HCT116 (cell line): ENCODE measurements around the gene BPTF. TPM values are rescaled to one million over a fixed set of nuclear protein-coding genes. Genes with fewer than 3 reads are reported as not detected.

Source experiments
- ATAC-seq: fragments of 200-7000 bp; cut with Tn5 transposase; 2 replicates; pipeline ENCODE4 v1.9.1; 2020; ENCODE audit warnings: mild to moderate bottlenecking, moderate library complexity
- BruUV-seq: library from RNA; stranded (reverse); fragments of 400-500 nt; replicated peaks from 2 replicates; lab custom pipeline; 2021; lab: Mats Ljungman, UMichigan
- CTCF ChIA-PET: fragments of 300-600 bp; sonication (Branson Sonifier 250); formaldehyde crosslinking; loops from one replicate; lab custom pipeline; 2021; ENCODE audit warnings: antibody characterized with exemption; lab: Charles Lee
- POLR2A ChIA-PET: fragments of 300-600, 350-600 bp; sonication (Branson Sonifier 250); formaldehyde crosslinking; loops from one replicate; lab custom pipeline; 2021; ENCODE audit warnings: antibody characterized with exemption; lab: Charles Lee
- RAD21 ChIA-PET, 2 experiments: fragments of 300-600 bp; sonication (Branson Sonifier 250); formaldehyde crosslinking; loops; one replicate each; lab custom pipeline; 2023; ENCODE audit warnings: low total read pairs in 2 of 2; ENCODE audit not compliant: uncharacterized antibody in 2 of 2, unreplicated experiment in 2 of 2, low non-redundant PET in 1 of 2; lab: Charles Lee
- DNase-seq: peaks from one replicate; pipeline ENCODE4 v3.0.0-alpha.2; 2010; ENCODE audit warnings: low read depth, low spot score
- H2AFZ ChIP-seq: fragments of 200-600 bp; shearing (Covaris generic), sonication (generic); 2 replicates; pipeline ENCODE4 v1.6.1; 2017; ENCODE audit warnings: low read depth, mixed run types, mixed read lengths, antibody characterized with exemption, low read length; ENCODE audit not compliant: poor library complexity, severe bottlenecking
- H3K27ac ChIP-seq: 2 replicates; pipeline ENCODE4 v1.5.1; 2012; ENCODE audit warnings: low read depth, low read length
- H3K27me3 ChIP-seq: fragments of 200-600 bp; sonication (generic); 2 replicates; pipeline ENCODE4 v1.6.1; 2016; ENCODE audit warnings: mixed run types, low read length, mixed read lengths; ENCODE audit not compliant: insufficient read depth
- H3K36me3 ChIP-seq, 2 experiments: fragments of 200-500 bp in 1 of 2; fragments of 200-600 bp in 1 of 2; sonication (Bioruptor generic) in 1 of 2; sonication (generic) in 1 of 2; 2 replicates each; pipeline versions ENCODE4 v1.5.1 to v1.6.1; 2014 to 2016; ENCODE audit warnings: low read length in 2 of 2, inconsistent platforms in 1 of 2, mixed read lengths in 1 of 2, mixed run types in 1 of 2; ENCODE audit not compliant: insufficient read depth in 2 of 2, control insufficient read depth in 1 of 2
- H3K4me1 ChIP-seq, 2 experiments: fragments of 200-600 bp in 1 of 2; sonication (generic) in 1 of 2; 2 replicates each; pipeline versions ENCODE4 v1.5.1 to v1.6.1; 2012 to 2017; ENCODE audit warnings: low read length in 2 of 2, inconsistent platforms in 1 of 2, mild to moderate bottlenecking in 1 of 2, mixed read lengths in 1 of 2, mixed run types in 1 of 2, moderate library complexity in 1 of 2; ENCODE audit not compliant: insufficient read depth in 2 of 2, control insufficient read depth in 1 of 2
- H3K4me2 ChIP-seq: fragments of 200-600 bp; sonication (generic); 2 replicates; pipeline ENCODE4 v1.6.1; 2017; ENCODE audit warnings: mixed run types, low read length, mixed read lengths
- H3K4me3 ChIP-seq, 2 experiments: fragments of 200-600 bp in 1 of 2; sonication (generic) in 1 of 2; replicated peaks in 1 of 2; 2 replicates each; pipeline ENCODE4 v1.5.1; 2011 to 2016; ENCODE audit warnings: low read length in 2 of 2, control low read depth in 1 of 2, low read depth in 1 of 2, mild to moderate bottlenecking in 1 of 2, mixed read lengths in 1 of 2, mixed run types in 1 of 2
- H3K79me2 ChIP-seq: fragments of 200-600 bp; sonication (generic); 2 replicates; pipeline ENCODE4 v1.6.1; 2017; ENCODE audit warnings: mild to moderate bottlenecking, mixed run types, low read length, moderate library complexity, mixed read lengths; ENCODE audit not compliant: insufficient read depth
- H3K9ac ChIP-seq: fragments of 200-600 bp; sonication (generic); 2 replicates; pipeline ENCODE4 v1.6.1; 2016; ENCODE audit warnings: low read length, mixed read lengths
- H3K9me2 ChIP-seq: fragments of 200-600 bp; sonication (generic), shearing (Covaris generic); 2 replicates; pipeline ENCODE4 v1.6.1; 2017; ENCODE audit warnings: mixed run types, mild to moderate bottlenecking, moderate library complexity; ENCODE audit not compliant: insufficient read depth
- H3K9me3 ChIP-seq, 2 experiments: fragments of 200-500 bp in 1 of 2; fragments of 200-600 bp in 1 of 2; sonication (Bioruptor generic) in 1 of 2; sonication (generic) in 1 of 2; 2 replicates each; pipeline ENCODE4 v1.6.1; 2014 to 2017; ENCODE audit warnings: low read length in 2 of 2, mixed read lengths in 2 of 2, inconsistent platforms in 1 of 2, low read depth in 1 of 2, mild to moderate bottlenecking in 1 of 2, mixed run types in 1 of 2, moderate library complexity in 1 of 2; ENCODE audit not compliant: control insufficient read depth in 1 of 2, insufficient read depth in 1 of 2
- H4K20me1 ChIP-seq: fragments of 200-600 bp; sonication (generic), shearing (Covaris generic); 2 replicates; pipeline ENCODE4 v1.6.1; 2017; ENCODE audit warnings: mixed run types, mild to moderate bottlenecking, moderate library complexity; ENCODE audit not compliant: insufficient read depth
- CBX3 ChIP-seq: IDR thresholded peaks from 2 replicates; pipeline ENCODE4 v1.6.1; 2012; ENCODE audit warnings: low read depth
- CEBPB ChIP-seq: IDR thresholded peaks from 2 replicates; pipeline ENCODE4 v1.6.1; 2012; ENCODE audit warnings: low read depth
- EGR1 ChIP-seq: IDR thresholded peaks from 2 replicates; pipeline ENCODE4 v1.6.1; 2012; ENCODE audit warnings: low read depth
- ELF1 ChIP-seq: IDR thresholded peaks from 2 replicates; pipeline ENCODE4 v1.6.1; 2012; ENCODE audit warnings: low read depth, borderline replicate concordance
- FOSL1 ChIP-seq: IDR thresholded peaks from 2 replicates; pipeline ENCODE4 v1.6.1; 2012; ENCODE audit warnings: low read depth
- JUND ChIP-seq: IDR thresholded peaks from 2 replicates; pipeline ENCODE4 v1.6.1; 2012
- POLR2A ChIP-seq: IDR thresholded peaks from 2 replicates; pipeline ENCODE4 v1.7.0; 2011; ENCODE audit warnings: borderline replicate concordance; ENCODE audit not compliant: insufficient read depth, insufficient read length; ENCODE audit errors: extremely low read depth
- POLR2AphosphoS5 ChIP-seq: IDR thresholded peaks from 2 replicates; pipeline ENCODE4 v1.6.1; 2011; ENCODE audit warnings: mild to moderate bottlenecking, low read depth, low read length, moderate library complexity
- SIN3A ChIP-seq: IDR thresholded peaks from 2 replicates; pipeline ENCODE4 v1.6.1; 2012; ENCODE audit warnings: low read depth
- TCF7L2 ChIP-seq: IDR thresholded peaks from 2 replicates; pipeline ENCODE4 v1.7.0; 2011; ENCODE audit warnings: borderline replicate concordance, inconsistent platforms; ENCODE audit not compliant: insufficient read depth, insufficient read length; ENCODE audit errors: extremely low read depth
- YY1 ChIP-seq: IDR thresholded peaks from 2 replicates; pipeline ENCODE4 v1.6.1; 2011; ENCODE audit warnings: low read length, low read depth, moderate library complexity, mild to moderate bottlenecking; ENCODE audit not compliant: insufficient replicate concordance; ENCODE audit errors: extremely low read depth
- ZBTB33 ChIP-seq: IDR thresholded peaks from 2 replicates; pipeline ENCODE4 v1.6.1; 2011; ENCODE audit warnings: mild to moderate bottlenecking, low read length, moderate library complexity; ENCODE audit not compliant: insufficient replicate concordance; ENCODE audit errors: extremely low read depth
- ZFX ChIP-seq: fragments of 450-650 bp; IDR thresholded peaks from 2 replicates; pipeline ENCODE4 v1.6.1; 2017
- ZNF274 ChIP-seq: fragments of 200-500 bp; sonication (Bioruptor generic); IDR thresholded peaks from 2 replicates; pipeline ENCODE4 v1.6.1; 2014; ENCODE audit warnings: mild to moderate bottlenecking, low read depth, low read length, inconsistent platforms
- intact Hi-C: fragments of 100-400 bp; cut with micrococcal nuclease; formaldehyde crosslinking; loops from 2 replicates; pipeline ENCODE4 v1.10.0; 2022
- total RNA-seq: library from RNA; stranded (reverse); gene quantifications from one replicate; pipeline ENCODE4 v1.2.1, GENCODE V29; 2021; ENCODE audit not compliant: unreplicated experiment
- TF ChIP-seq, protein P1 (sequence below): IDR thresholded peaks from 2 replicates; pipeline ENCODE4 v1.6.1; 2012

BPTF gene
- total RNA-seq, 1 experiment from 2014 or later, result 114 TPM

- TF ChIP-seq EGR1 (no peak), CBX3 (no peak), ZFX (no peak), CEBPB (no peak), TCF7L2 (no peak), POLR2A (no peak), POLR2AphosphoS5 (no peak), YY1 (no peak), ELF1 (no peak), FOSL1 (no peak), SIN3A (no peak), ZNF274 (no peak), ZBTB33 (no peak), JUND (no peak)
- TF ChIP-seq, protein P1, sequence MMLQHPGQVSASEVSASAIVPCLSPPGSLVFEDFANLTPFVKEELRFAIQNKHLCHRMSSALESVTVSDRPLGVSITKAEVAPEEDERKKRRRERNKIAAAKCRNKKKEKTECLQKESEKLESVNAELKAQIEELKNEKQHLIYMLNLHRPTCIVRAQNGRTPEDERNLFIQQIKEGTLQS, result no peak
- TF ChIP-seq, all 23 proteins: peak for 0
- ChIA-PET POLR2A (no interaction called here), CTCF (no interaction called here), RAD21 (no interaction called here)
- Histone ChIP-seq H3K9me2 (no peaks in the 10 kb centered on the region), H3K9me3 (no peaks in the 10 kb centered on the region), H3K4me3 (no peak overlapping the region), H3K27ac (no peak overlapping the region), H2AFZ (no peak overlapping the region), H4K20me1 (no peaks in the 10 kb centered on the region), H3K27me3 (no peaks in the 10 kb centered on the region), H3K9ac (no peak overlapping the region), H3K36me3 (no peaks in the 10 kb centered on the region), H3K4me1 (peaks cover 4 to 6% of the 10 kb centered on the region in 2 experiments; a peak in 3 of 4 replicates), H3K79me2 (no peaks in the 10 kb centered on the region), H3K4me2 (no peak overlapping the region)
- ATAC-seq (no peak), DNase-seq (no peak)
- intact Hi-C loops, result no loop called here
- BruUV-seq, result no TSS peak
These were observed 40.8 kb upstream of the BPTF start for GRCh38 chr17:67784364-67785121.
